Measurements from ENCODE around the gene NVL.

The NVL gene

DNA sequence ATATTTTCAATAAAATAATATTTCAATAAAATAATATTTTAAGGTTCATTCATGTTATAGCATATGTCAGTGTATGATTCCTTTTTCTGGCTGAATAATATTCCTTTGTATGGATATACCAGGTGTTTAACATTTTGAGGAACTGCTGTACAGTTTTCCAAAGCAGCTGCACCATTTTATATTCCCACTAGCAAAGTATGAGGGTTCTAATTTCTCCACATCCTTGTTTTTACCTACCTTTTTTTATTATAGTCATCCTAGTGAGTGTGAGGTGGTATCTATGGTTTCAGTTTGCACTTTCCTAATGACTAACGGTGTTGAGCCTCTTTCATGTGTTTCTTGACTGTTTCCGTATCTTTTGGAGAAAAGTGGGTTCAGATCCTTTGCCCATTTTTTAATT lies 141.7 kb downstream of the NVL start:
- TF ChIP-seq, protein P1, sequence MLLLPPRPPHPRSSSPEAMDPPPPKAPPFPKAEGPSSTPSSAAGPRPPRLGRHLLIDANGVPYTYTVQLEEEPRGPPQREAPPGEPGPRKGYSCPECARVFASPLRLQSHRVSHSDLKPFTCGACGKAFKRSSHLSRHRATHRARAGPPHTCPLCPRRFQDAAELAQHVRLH (tag by site-specific recombination; IDR thresholded peaks at IDR 0.05) = peak; percentile 91
- TF ChIP-seq ZNF114 (tag by site-specific recombination; IDR thresholded peaks at IDR 0.05) (no peak), HOXC10 (CRISPR knock-in tag; IDR thresholded peaks at IDR 0.05) (no peak), ZNF2 (tag by site-specific recombination; IDR thresholded peaks at IDR 0.05) (no peak), ZNF146 (tag by site-specific recombination; IDR thresholded peaks at IDR 0.05) (peak; percentile 97)
- TF ChIP-seq, protein P2, sequence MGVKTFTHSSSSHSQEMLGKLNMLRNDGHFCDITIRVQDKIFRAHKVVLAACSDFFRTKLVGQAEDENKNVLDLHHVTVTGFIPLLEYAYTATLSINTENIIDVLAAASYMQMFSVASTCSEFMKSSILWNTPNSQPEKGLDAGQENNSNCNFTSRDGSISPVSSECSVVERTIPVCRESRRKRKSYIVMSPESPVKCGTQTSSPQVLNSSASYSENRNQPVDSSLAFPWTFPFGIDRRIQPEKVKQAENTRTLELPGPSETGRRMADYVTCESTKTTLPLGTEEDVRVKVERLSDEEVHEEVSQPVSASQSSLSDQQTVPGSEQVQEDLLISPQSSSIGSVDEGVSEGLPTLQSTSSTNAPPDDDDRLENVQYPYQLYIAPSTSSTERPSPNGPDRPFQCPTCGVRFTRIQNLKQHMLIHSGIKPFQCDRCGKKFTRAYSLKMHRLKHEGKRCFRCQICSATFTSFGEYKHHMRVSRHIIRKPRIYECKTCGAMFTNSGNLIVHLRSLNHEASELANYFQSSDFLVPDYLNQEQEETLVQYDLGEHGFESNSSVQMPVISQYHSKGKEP (tag by site-specific recombination; IDR thresholded peaks at IDR 0.05) = 0 out of 2 replicates have a peak, but pooled peaks have one; percentile 10
- TF ChIP-seq, protein P3, sequence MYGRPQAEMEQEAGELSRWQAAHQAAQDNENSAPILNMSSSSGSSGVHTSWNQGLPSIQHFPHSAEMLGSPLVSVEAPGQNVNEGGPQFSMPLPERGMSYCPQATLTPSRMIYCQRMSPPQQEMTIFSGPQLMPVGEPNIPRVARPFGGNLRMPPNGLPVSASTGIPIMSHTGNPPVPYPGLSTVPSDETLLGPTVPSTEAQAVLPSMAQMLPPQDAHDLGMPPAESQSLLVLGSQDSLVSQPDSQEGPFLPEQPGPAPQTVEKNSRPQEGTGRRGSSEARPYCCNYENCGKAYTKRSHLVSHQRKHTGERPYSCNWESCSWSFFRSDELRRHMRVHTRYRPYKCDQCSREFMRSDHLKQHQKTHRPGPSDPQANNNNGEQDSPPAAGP (tag by site-specific recombination; IDR thresholded peaks at IDR 0.05) = no peak
- TF ChIP-seq, protein P4, sequence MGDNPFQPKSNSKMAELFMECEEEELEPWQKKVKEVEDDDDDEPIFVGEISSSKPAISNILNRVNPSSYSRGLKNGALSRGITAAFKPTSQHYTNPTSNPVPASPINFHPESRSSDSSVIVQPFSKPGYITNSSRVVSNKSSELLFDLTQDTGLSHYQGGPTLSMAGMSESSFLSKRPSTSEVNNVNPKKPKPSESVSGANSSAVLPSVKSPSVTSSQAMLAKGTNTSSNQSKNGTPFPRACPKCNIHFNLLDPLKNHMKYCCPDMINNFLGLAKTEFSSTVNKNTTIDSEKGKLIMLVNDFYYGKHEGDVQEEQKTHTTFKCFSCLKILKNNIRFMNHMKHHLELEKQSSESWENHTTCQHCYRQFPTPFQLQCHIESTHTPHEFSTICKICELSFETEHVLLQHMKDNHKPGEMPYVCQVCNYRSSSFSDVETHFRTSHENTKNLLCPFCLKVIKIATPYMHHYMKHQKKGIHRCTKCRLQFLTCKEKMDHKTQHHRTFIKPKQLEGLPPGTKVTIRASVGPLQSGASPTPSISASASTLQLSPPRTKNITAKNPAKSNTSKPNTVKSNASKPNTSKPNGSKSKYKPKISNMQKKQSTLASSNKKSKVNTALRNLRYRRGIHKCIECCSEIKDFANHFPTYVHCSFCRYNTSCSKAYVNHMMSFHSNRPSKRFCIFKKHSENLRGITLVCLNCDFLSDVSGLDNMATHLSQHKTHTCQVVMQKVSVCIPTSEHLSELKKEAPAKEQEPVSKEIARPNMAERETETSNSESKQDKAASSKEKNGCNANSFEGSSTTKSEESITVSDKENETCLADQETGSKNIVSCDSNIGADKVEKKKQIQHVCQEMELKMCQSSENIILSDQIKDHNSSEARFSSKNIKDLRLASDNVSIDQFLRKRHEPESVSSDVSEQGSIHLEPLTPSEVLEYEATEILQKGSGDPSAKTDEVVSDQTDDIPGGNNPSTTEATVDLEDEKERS (tag by site-specific recombination; IDR thresholded peaks at IDR 0.05) = 0 out of 2 replicates have a peak, but pooled peaks have one; percentile 6
- TF ChIP-seq, protein P5, sequence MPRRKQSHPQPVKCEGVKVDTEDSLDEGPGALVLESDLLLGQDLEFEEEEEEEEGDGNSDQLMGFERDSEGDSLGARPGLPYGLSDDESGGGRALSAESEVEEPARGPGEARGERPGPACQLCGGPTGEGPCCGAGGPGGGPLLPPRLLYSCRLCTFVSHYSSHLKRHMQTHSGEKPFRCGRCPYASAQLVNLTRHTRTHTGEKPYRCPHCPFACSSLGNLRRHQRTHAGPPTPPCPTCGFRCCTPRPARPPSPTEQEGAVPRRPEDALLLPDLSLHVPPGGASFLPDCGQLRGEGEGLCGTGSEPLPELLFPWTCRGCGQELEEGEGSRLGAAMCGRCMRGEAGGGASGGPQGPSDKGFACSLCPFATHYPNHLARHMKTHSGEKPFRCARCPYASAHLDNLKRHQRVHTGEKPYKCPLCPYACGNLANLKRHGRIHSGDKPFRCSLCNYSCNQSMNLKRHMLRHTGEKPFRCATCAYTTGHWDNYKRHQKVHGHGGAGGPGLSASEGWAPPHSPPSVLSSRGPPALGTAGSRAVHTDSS (tag by site-specific recombination; IDR thresholded peaks at IDR 0.05) = 0 out of 2 replicates have a peak, but pooled peaks have one; percentile 22
- H3K4me3 ChIP-seq (ENCODE audit: low read depth, low read length) = no peak overlapping the region
- peaks cover 3% of the 10 kb centered on the region; the same call in 1 of the 2 replicates for H3K4me1 ChIP-seq (ENCODE audit: control insufficient read depth, insufficient read depth, low read length)
- CTCF ChIA-PET = interaction anchor here (1.2 kb wide), 1 partner anchor 492 kb away, joined by 3 read pairs; no protein-coding TSS in a partner anchor
- no peak overlapping the region for H3K27ac ChIP-seq (ENCODE audit: extremely low read depth, low read depth, low read length)
- POLR2A ChIA-PET = no interaction called here
- peaks cover 58 to 67% of the 10 kb centered on the region in 2 experiments for H3K36me3 ChIP-seq (ENCODE audit: control insufficient read depth in 2 of 2, insufficient read depth in 1 of 2, low read length in 2 of 2)
- H3K9me3 ChIP-seq (ENCODE audit: control insufficient read depth, insufficient read depth, low read depth, low read length) = no peaks in the 10 kb centered on the region

DNA sequence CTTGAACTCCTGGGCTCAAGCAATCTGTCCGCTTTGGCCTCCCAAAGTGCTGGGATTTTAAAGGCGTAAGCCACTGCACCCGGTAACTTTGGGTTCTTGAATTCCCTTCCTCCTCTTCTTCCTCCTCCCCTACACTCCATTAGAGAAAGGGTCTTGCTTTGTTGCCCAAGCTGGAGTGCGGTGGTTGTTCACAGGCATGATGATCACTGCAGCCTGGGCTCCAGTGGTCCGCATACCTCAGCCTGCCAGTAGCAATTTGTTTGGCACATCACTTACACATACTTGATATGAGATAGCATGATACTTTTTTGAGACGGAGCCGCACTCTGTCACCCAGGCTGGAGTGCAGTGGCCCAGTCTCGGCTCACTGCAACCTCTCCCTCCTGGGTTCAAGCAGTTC lies 144.8 kb downstream of the NVL start:
- Histone ChIP-seq H3K4me1 (ENCODE audit: control insufficient read depth, insufficient read depth, low read length) (peaks cover 3% of the 10 kb centered on the region; the same call in 1 of the 2 replicates), H3K4me3 (ENCODE audit: low read depth, low read length) (no peak overlapping the region), H3K27ac (ENCODE audit: extremely low read depth, low read depth, low read length) (peak overlapping the region; percentile 32; the same call in 1 of the 2 replicates), H3K9me3 (ENCODE audit: control insufficient read depth, insufficient read depth, low read depth, low read length) (no peaks in the 10 kb centered on the region), H3K36me3 (ENCODE audit: control insufficient read depth in 2 of 2, insufficient read depth in 1 of 2, low read length in 2 of 2) (peaks cover 38 to 43% of the 10 kb centered on the region in 2 experiments)
- ChIA-PET CTCF (interaction anchor here (0.6 to 1.7 kb wide), 3 partner anchors 11 to 49 kb away, joined by 4 read pairs; no protein-coding TSS in a partner anchor), POLR2A (interaction anchor here (0.5 to 4.0 kb wide), 4 partner anchors 7 to 47 kb away, joined by 3 to 40 read pairs (median 4); no protein-coding TSS in a partner anchor)
- TF ChIP-seq, protein P6, sequence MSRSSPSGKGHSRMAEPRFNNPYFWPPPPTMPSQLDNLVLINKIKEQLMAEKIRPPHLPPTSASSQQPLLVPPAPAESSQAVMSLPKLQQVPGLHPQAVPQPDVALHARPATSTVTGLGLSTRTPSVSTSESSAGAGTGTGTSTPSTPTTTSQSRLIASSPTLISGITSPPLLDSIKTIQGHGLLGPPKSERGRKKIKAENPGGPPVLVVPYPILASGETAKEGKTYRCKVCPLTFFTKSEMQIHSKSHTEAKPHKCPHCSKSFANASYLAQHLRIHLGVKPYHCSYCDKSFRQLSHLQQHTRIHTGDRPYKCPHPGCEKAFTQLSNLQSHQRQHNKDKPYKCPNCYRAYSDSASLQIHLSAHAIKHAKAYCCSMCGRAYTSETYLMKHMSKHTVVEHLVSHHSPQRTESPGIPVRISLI (tag by site-specific recombination; IDR thresholded peaks at IDR 0.05) = no peak
- TF ChIP-seq ZNF510 (tag by site-specific recombination; IDR thresholded peaks at IDR 0.05; ENCODE audit: insufficient replicate concordance) = no peak
- no peak for TF ChIP-seq KLF10 (tag by site-specific recombination; IDR thresholded peaks at IDR 0.05)
- no peak for TF ChIP-seq ZNF76 (tag by site-specific recombination; IDR thresholded peaks at IDR 0.05; ENCODE audit: borderline replicate concordance, low read depth)
- TF ChIP-seq, protein P7, sequence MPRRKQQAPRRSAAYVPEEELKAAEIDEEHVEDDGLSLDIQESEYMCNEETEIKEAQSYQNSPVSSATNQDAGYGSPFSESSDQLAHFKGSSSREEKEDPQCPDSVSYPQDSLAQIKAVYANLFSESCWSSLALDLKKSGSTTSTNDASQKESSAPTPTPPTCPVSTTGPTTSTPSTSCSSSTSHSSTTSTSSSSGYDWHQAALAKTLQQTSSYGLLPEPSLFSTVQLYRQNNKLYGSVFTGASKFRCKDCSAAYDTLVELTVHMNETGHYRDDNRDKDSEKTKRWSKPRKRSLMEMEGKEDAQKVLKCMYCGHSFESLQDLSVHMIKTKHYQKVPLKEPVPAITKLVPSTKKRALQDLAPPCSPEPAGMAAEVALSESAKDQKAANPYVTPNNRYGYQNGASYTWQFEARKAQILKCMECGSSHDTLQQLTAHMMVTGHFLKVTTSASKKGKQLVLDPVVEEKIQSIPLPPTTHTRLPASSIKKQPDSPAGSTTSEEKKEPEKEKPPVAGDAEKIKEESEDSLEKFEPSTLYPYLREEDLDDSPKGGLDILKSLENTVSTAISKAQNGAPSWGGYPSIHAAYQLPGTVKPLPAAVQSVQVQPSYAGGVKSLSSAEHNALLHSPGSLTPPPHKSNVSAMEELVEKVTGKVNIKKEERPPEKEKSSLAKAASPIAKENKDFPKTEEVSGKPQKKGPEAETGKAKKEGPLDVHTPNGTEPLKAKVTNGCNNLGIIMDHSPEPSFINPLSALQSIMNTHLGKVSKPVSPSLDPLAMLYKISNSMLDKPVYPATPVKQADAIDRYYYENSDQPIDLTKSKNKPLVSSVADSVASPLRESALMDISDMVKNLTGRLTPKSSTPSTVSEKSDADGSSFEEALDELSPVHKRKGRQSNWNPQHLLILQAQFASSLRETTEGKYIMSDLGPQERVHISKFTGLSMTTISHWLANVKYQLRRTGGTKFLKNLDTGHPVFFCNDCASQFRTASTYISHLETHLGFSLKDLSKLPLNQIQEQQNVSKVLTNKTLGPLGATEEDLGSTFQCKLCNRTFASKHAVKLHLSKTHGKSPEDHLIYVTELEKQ (tag by site-specific recombination; IDR thresholded peaks at IDR 0.05; ENCODE audit: borderline replicate concordance) = no peak
- TF ChIP-seq YY1 (tag by site-specific recombination; IDR thresholded peaks at IDR 0.05) = no peak
- peak; percentile 71 for TF ChIP-seq ZNF600 (tag by site-specific recombination; IDR thresholded peaks at IDR 0.05)
- TF ChIP-seq ZNF221 (tag by site-specific recombination; IDR thresholded peaks at IDR 0.05; ENCODE audit: borderline replicate concordance) = no peak
- TF ChIP-seq, protein P5 (tag by site-specific recombination; IDR thresholded peaks at IDR 0.05) = peak; percentile 74

Data from HEK293 (cell line).